Measurements from ENCODE around the gene SFTA2. TPM values are rescaled to one million over a fixed set of nuclear protein-coding genes. Genes with fewer than 3 reads are reported as not detected.
A peak's percentile ranks its signal among the peaks of the same experiment; 100 is the strongest.

Gene SFTA2
- polyA plus RNA-seq, 1 donor (not counting 4 experiments of a cell fraction or from before 2014, with no cell fraction given): not detected

GRCh38 chr6:30937265-30937664, 5.3 kb upstream of the SFTA2 start:
- peaks cover 4% of the 10 kb centered on the region for H3K27me3 ChIP-seq (ENCODE audit: control insufficient read depth, extremely low read depth, insufficient read depth, low read length)
- H3K36me3 ChIP-seq (ENCODE audit: control insufficient read depth in 2 of 2, extremely low read depth in 1 of 2, insufficient read depth in 2 of 2, low read length in 2 of 2): no peaks in the 10 kb centered on the region
- H3K4me3 ChIP-seq (ENCODE audit: control insufficient read depth in 2 of 3, extremely low read depth in 1 of 3, insufficient read depth in 2 of 3, low read depth in 1 of 3, low read length in 3 of 3): no peak overlapping the region
- H4K20me1 ChIP-seq (ENCODE audit: control insufficient read depth, extremely low read depth, insufficient read depth, low read length): no peaks in the 10 kb centered on the region
- H3K27ac ChIP-seq (ENCODE audit: control insufficient read depth, insufficient read depth, low read length): no peak overlapping the region
- peaks cover 10% of the 10 kb centered on the region for H3K4me1 ChIP-seq (ENCODE audit: control insufficient read depth, extremely low read depth, insufficient read depth, low read length)
- dilution Hi-C loops (cut with MboI; ENCODE audit: extremely low pct_ligation_motif_present, low sequenced_read_pairs): loop anchor here (25.0 kb wide), 1 partner anchor 125 kb away; no protein-coding TSS in a partner anchor
- no peak overlapping the region for H3K4me2 ChIP-seq (ENCODE audit: control insufficient read depth, extremely low read depth, insufficient read depth, low read depth, low read length)
- H3K9ac ChIP-seq (ENCODE audit: control insufficient read depth, extremely low read depth, insufficient read depth, low read length): no peak overlapping the region
- no peak overlapping the region for H2AFZ ChIP-seq (ENCODE audit: control insufficient read depth, low read length)
- no peaks in the 10 kb centered on the region for H3K9me3 ChIP-seq (ENCODE audit: control insufficient read depth, low read depth, low read length)
- no peaks in the 10 kb centered on the region for H3K79me2 ChIP-seq (ENCODE audit: control insufficient read depth, insufficient read depth, low read length)
- DNase-seq (ENCODE audit: low read depth, low spot score): no peak
- no peak for TF ChIP-seq EZH2 (IDR thresholded peaks at IDR 0.05; ENCODE audit: low read length)
- no peak for TF ChIP-seq CTCF (optimal IDR thresholded peaks at IDR 0.05 in 1 of 3, IDR thresholded peaks at IDR 0.05 in 1 of 3, conservative IDR thresholded peaks at IDR 0.05 in 1 of 3; ENCODE audit: extremely low read depth in 1 of 3, insufficient read depth in 2 of 3, low read length in 3 of 3)
- FAIRE-seq: no peak
- no peaks in the 10 kb centered on the region for H3K9me1 ChIP-seq (ENCODE audit: control insufficient read depth, extremely low read depth, insufficient read depth, low read length)

GRCh38 chr6:30935018-30935417, 3.0 kb upstream of the SFTA2 start:
- H3K27me3 ChIP-seq (ENCODE audit: control insufficient read depth, extremely low read depth, insufficient read depth, low read length): no peaks in the 10 kb centered on the region
- no peak overlapping the region for H2AFZ ChIP-seq (ENCODE audit: control insufficient read depth, low read length)
- no peak overlapping the region for H3K9ac ChIP-seq (ENCODE audit: control insufficient read depth, extremely low read depth, insufficient read depth, low read length)
- DNase-seq (ENCODE audit: low read depth, low spot score) (no peak), FAIRE-seq (peak; percentile 13)
- H3K4me2 ChIP-seq (ENCODE audit: control insufficient read depth, extremely low read depth, insufficient read depth, low read depth, low read length): no peak overlapping the region
- no peaks in the 10 kb centered on the region for H4K20me1 ChIP-seq (ENCODE audit: control insufficient read depth, extremely low read depth, insufficient read depth, low read length)
- H3K4me1 ChIP-seq (ENCODE audit: control insufficient read depth, extremely low read depth, insufficient read depth, low read length): peaks cover 9% of the 10 kb centered on the region
- H3K27ac ChIP-seq (ENCODE audit: control insufficient read depth, insufficient read depth, low read length): no peak overlapping the region
- no peaks in the 10 kb centered on the region for H3K9me1 ChIP-seq (ENCODE audit: control insufficient read depth, extremely low read depth, insufficient read depth, low read length)
- dilution Hi-C loops (cut with MboI; ENCODE audit: extremely low pct_ligation_motif_present, low sequenced_read_pairs): loop anchor here (25.0 kb wide), 1 partner anchor 127 kb away; no protein-coding TSS in a partner anchor
- H3K36me3 ChIP-seq (ENCODE audit: control insufficient read depth in 2 of 2, extremely low read depth in 1 of 2, insufficient read depth in 2 of 2, low read length in 2 of 2): no peaks in the 10 kb centered on the region
- no peaks in the 10 kb centered on the region for H3K79me2 ChIP-seq (ENCODE audit: control insufficient read depth, insufficient read depth, low read length)
- no peaks in the 10 kb centered on the region for H3K9me3 ChIP-seq (ENCODE audit: control insufficient read depth, low read depth, low read length)
- no peak overlapping the region for H3K4me3 ChIP-seq (ENCODE audit: control insufficient read depth in 2 of 3, extremely low read depth in 1 of 3, insufficient read depth in 2 of 3, low read depth in 1 of 3, low read length in 3 of 3)
- TF ChIP-seq EZH2 (IDR thresholded peaks at IDR 0.05; ENCODE audit: low read length) (no peak), CTCF (optimal IDR thresholded peaks at IDR 0.05 in 1 of 3, IDR thresholded peaks at IDR 0.05 in 1 of 3, conservative IDR thresholded peaks at IDR 0.05 in 1 of 3; ENCODE audit: extremely low read depth in 1 of 3, insufficient read depth in 2 of 3, low read length in 3 of 3) (no peak)

Measured in keratinocyte (primary cell).